GM19372 (cell line): ENCODE data around the gene KCNE1.
"Not testable (repeated sequence)": the region's sequence is repeated elsewhere in the genome, so short reads cannot be mapped to it uniquely, and the experiment has no call there.

Experiments used
- ATAC-seq: cut with Tn5 transposase; IDR thresholded peaks from one replicate; pipeline ENCODE4 v1.9.1; 2021; ENCODE audit warnings: mild to moderate bottlenecking, low read depth, moderate library complexity; ENCODE audit not compliant: unreplicated experiment

Gene KCNE1

DNA sequence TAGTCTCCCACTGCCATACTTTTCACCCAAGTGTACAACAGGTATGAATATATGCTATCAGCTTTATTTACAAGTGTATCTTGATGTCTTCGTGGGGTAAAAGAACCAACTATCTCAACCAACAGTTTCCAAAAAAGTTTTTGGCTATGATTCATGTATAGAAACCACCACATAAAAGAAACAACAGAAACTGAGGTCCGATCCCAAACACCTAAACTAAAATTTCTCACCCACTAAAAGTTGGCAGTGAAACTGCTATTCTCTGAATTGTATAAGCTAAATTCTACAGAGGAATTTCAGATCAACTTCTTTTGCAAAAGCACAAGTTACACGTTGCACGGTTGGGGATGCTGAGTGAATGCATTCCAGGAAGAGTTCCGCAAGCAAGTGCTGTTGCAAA is 5.0 kb upstream of the KCNE1 start:
- no peak for ATAC-seq

DNA sequence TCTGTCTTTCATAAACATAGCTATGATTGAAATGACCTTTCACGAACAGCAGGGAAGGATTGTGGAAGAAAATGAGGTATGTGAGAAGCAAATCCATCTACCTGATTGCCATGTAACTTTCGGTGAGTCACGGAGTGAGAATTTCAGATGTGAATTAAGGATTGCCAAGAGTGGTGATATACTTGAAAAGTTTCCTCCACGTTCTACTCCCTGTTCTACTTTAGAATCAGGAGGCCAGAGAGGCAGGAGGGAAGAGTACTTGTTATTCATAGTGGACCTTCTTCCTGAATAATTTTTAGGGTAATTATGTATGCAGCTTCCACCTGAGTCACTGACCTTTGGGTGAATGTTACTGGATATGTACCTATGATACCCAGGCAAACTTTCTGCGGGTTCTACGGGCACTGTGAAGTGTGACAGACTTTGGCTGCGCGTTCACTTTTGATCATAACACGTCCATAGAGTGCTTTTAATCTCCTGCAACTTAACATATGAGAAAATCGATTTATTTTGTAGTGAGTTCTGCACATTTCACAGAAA is 2.6 kb upstream of the KCNE1 start:
- no peak for ATAC-seq

DNA sequence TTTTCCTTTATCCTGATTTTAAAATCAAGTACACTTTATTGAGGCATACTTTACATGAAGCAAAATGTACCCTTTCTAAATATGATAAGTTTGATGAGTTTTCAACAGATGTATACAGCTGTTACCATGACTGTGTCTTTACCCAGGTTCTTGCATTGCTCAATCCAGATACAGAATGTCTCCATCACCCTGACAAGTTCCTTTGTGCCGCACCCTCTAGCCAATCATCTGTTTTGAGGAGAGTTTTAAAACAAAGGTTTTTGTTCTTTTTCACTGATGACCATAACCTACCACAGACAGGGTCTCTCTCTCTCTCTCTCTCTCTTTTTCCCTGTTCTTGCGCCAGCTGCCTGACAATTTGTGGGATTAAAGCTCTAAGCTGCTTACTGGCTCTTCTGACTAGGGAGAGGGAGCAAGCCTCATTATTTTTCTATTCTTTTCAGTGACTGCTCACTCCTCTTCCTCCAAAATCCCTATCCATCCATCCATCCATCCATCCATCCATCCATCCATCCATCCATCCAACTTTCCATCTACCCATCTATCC is 1.2 kb upstream of the KCNE1 start:
- ATAC-seq = no peak

DNA sequence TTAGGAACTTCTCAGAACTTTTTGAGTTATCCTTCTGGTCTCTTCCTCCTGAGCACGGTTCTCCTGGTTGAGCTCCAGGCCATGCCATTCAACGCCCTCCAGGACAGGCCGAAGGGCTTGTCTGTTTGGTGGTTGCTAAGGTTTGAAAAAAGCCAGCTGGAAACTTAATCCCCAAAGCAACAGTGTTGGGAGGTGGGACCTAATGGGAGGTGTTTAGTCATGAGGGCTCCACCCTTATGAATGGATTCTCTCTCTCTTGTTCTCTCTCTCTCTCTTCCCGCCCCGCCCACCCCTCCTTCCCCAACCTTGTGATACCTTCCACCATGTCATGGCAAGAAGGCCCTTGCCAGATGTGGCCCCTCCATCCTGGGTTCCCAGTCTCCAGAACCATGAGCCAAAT is 829 bp downstream of the KCNE1 start:
- no peak for ATAC-seq

DNA sequence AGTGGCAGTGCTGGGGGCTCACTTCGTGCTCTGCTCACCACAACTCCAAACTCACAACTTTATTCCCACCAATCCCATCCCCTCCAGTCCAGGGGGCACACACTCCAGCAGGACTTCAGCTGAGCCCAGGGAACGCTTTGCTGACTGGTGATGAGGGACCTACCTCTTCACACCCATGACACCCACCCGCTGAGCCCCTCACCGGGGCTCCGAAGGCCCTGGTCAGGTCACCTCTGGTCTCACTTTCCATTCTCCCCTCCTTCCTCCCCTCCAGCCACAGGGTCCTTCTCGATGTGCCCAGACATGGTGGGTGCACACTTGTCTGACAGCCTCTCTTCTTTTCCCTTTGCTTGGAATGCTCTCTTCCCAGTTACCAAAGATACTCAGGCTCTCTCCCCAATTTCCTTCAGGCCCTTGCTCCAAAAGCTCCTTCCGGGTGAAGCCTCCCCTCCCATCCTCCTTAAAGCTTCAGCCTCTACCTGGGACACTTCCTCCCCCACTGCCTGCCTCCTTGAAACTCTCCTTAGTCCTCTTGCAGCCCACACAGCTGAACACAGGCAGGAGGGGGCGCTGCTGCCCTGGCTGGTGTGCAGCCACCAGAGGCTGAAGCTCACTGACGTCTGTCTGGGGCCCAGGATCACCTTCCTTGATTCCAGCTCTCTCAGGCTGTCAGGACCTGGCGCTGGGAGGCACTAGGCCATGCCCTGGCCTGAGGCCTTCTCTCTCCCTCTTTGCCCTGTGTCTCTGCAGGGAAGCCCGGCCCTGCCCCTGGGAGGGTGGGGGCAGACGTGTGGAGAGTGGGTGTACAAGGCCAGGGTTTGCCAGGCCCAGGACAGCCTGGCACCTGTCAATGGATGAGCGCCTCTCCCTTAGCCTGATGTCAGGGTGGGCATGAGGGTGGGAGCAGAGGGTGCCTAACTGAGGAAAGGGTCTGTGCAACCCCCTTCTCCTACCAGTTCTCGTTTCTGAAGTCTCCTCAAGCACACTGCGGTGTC is 1.6 kb downstream of the KCNE1 start:
- no peak for ATAC-seq

DNA sequence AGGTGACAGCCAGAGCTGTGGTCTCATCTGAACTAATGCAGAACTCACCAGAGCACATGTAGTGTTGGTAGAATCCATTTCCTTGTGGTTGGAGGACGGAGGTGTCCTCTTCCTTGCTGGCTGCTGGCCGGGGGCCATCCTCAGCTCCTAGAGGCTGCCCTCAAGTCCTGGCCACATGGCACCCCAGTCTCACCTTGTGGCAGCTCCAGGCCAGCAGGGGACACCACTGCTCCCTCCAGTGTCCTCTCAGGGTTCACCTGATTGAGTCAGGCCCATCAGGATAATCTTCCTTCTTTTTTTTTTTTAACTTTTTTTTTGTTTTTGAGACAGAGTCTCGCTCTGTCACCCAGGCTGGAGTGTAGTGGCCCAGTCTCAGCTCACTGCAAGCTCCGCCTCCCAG is 2.9 kb downstream of the KCNE1 start:
- ATAC-seq = no peak

DNA sequence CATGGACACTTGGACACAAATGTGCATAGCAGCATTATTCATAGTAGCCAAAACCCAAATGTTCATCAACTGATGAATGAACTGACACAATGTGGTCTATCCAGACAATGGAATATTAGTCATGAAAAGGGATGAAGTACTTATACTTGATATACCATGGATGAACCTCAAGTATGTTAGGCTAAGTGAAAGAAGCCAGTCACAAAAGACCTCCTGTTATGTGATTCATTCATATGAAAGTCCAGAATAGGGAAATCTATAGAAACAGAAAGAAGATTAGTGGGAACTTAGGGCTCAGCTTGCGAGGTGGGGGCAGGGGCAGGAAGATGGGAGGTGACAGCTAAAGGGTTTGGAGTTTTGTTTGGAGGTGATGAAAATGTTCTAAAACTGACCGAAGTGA is 7.4 kb downstream of the KCNE1 start:
- no peak for ATAC-seq

DNA sequence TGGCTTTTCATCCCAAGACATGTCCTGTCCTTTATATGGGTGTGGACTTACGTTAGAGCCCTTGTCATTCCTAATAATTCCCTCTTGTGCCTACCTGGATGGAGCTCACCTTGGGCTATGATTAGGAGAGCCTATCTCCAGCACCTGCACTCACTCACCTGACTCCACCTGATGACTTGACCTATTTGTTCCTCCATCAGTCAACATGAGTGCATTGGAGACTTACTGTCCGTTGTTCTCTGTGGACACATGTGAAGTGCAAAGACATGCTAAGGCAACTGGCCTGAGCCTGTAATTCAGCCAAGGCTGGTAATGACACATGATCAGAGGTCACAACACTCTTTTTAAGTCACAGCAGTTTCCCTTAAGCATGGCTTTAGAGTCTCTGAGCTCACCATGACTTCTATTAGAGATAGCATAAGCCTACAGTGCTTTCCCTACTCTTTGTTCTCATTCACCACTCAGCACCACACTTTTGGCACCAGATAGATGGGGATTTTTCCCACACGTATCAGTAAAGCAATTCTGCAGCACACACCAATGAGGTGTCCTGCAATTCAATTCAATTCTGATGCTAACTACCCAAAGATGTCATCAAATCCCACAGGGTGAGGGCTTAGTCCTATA is 9.4 kb downstream of the KCNE1 start:
- no peak for ATAC-seq

DNA sequence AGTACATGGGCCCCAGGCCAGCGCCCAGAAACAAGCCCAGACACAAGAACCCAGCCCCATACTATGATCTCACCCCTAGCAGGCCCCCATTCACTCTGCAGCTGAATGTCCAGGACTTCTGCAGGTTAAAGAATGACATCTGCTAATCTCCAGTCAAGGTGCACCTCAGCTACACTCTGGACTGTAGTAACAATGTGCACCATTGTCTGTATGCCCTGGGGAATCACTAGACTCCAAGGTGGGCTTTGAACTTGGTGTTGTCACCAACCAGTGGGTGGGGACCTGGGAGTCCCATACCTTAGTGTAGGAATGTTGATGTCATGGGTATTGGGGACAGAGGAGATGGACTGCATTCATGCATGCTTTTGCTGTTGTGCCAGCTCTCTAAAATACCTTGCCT is 10.3 kb downstream of the KCNE1 start:
- no peak for ATAC-seq

DNA sequence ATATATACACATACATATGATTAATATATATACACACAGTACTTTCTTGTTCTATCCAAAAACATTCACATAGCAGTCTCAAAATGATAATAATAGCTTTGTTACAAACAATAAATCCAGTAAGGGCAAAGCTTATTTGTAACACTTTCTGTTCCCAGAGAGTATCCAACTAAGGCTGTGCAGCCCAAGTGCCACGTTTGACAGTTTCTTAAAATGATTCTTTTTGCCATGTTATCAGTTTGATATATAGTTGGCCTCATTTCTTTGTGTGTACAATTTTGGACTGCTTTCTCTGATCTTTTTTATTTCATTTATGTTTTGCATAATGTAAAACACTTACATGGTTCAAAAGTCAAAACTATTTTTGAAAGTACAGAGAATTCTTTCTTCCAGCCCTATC is 11.8 kb downstream of the KCNE1 start:
- no peak for ATAC-seq

DNA sequence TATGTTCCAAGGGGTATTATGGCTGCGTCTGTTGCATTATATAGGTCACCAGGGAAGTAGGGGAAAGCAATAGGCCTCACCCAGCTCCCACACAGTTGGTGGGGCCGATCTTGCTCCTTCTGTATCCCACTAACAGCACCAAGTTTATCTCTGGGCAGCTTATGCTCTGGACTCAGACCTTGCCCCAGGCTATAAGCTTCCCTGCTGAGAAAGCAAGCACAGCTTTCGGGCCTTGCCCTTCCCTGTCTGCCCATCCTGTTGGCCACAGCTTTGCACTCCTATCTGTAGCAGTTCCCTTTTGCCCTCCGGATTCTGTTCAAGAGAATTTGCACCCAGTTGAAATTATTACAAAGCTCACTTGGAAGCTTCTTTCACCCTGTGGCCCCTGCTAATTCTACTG is 12.9 kb downstream of the KCNE1 start:
- no peak for ATAC-seq

DNA sequence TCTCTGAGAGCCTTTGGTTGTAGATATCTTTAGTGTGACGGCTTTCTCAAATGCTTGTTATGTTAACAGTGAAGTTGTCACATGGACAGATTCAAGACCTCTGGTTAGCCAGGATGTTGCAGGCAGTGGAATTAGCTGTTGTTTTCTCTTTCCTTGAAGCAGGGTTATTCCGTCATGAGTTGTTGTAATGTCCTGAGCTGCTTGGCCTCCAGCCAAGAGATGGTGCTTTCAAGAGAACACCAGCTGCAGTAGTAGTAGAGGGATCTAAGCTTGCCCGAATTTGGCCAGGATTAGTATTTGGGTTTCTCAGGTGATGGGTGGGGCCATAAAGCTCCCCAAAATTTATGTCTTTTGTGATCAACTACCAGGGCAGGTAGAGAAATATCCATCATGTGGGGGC is 13.4 kb downstream of the KCNE1 start:
- ATAC-seq = no peak

DNA sequence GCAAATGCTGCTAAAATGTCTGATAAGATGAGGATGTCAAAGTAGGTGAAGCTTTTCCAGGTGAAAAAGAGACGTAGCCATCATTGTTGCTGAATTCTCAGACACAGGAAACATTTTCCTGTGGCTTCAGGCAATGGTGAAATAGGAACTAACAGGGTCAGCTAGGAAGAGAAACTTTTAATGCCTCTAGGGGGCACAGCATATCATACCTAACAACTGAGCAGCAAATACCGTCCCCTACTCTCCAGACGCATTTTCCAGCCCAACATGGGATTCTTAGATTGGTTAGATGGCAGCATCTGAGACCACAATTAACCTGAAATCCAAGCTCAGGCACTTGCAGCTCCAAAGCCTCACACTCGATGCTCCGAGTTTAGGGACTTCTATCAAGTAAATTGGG is 28.2 kb downstream of the KCNE1 start:
- ATAC-seq = not testable (repeated sequence)

DNA sequence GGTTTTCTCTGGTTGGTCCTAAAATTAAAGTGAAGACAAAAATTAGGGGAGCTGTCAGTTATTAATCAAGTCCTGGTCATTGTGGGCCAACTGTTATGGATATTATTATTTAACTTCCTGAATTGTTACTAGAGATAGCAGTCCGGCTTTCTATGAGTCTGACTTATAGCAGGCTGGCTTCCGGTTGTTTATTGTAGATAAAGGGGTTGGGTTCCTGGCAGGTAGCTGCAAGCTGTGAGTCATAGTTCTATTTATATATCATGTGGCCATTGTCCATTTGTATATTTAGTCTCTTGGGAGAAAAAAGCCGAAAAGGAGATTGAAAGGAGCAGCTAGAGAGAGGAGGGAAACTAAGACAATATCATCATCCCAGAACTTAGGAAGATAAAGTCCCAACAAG is 28.6 kb downstream of the KCNE1 start:
- ATAC-seq = not testable (repeated sequence)

DNA sequence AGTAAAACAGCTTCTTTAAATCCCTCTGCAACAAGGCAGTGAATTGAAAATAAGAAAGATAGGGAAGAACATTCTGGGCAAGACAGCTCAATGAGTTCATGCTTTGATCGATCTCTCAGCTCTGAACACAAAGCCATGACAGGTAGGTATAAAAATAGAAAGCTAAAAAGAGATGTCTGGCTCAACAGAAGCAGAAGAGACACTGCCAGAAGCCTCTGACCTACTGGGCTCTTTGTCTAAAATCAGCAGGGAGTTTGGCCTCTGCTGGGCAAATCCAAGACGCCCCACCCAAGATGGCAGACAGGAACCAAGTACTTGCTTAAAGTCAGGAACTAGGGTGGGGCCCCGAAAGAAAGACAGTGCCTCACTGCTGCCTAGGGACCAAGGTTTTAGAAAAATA is 44.7 kb downstream of the KCNE1 start:
- not testable (repeated sequence) for ATAC-seq

DNA sequence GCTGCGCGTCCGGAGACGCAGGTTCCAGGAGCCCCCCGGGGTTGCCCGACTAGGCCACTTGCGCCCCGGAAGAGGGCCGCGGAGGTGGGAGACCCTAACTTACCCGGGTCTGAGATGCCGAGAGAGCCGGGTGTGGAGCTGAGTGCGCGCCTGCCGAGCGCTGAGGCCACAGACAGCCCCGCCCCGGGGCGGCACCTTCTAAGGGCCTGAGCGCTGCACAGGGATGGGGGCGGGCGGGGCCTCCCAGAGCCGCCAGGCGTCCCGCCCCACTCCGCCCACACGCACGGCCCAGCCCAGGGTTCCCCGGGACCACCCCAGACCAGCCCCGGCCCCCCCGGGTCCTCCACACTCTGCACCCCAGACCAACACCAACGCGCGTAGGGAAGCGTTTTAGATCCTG is 52.6 kb downstream of the KCNE1 start:
- not testable (repeated sequence) for ATAC-seq

DNA sequence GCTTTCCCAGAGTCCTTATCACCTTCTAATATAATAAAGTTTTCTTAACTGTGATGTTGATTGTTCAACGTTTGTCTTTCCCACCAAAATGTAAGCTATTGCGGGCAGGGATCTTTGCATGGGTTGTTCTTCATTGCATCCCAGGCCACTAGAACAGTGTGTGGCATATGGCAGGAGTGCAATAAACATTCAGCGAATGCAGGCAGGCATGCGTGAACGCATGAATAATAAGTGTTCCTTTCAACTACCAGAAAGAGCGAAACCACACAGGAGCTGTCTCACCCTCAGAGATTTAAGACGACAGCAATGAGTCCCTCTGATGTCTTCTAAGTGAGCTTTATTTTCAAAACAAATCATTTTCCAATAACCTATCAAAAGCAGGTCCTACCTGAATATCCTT is 53.7 kb downstream of the KCNE1 start:
- not testable (repeated sequence) for ATAC-seq

DNA sequence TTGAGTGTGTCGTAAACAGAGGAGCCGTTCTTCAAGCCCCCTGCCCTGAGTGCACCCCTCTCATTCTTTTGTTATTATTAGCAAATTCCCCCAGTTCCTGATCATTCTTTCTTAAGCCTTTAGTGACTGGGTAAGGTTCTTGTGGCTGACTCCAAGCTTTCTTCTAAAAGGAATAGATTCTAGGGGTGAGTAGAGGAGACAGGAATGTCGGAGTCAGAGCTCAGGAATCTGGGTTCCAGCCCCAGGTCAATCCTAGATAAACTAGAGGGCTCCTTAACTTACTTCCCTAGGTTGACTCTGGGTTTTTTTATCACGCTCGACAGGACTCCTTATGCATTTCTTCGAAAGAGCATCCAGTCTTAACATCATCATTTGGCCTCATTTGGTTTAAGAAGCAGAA is 55.8 kb downstream of the KCNE1 start:
- ATAC-seq = not testable (repeated sequence)

DNA sequence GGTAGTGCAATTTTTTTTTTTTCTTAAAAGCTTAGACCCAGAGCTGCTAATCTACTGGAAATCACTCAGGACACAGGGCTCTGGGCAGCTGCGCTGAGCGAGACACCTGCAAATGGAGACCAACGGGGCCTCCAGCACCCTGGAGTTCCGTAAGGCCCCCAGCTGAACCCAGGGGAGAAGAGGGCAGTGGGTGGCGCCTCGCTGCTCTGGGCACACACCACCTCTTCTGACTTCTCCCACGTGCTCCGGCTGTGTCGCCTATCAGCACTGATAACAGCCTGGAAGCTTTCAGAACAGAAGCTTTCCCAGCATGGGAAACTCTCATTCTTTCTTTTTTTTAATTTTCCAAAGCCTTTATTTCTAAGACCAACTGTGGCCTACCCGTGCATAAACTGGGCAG is 56.4 kb downstream of the KCNE1 start:
- not testable (repeated sequence) for ATAC-seq

DNA sequence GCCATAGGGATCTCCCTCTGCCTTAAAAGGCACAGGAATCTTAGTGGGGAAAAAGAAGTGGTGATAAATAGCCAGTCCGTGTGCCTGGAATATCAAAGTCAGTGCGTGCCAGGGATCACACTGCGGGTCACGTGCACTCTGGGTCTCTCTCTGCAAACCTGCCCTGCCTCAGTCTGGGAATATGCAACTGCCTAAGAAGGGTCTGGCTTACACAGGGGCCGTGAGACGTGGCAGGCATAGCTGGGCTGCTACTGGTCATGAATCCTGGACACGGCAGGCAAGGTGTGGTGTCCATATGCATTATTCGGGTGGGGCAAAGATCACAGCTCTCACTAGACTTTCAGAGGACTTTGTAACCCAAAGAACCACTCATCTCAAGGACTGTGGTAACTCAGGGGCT is 65.0 kb downstream of the KCNE1 start:
- ATAC-seq = not testable (repeated sequence)

DNA sequence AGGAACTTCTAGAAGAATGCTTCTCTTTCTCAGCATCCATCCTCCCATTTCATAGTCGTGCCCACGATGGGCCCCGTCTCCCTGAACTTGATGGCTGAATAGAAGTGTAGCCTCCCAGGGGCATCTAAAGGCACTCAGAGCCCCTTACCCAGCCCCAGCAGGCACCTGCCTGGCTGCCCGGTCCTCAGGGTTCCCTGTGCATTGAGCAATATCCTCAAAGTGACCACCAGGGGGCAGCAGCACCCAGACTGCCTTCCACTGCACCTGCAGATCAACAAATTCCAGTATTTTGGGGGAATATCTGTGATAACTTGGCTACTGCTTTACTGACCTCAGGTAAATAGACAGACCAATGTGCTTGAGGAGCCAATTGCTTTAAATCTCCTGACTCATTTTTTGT is 68.5 kb downstream of the KCNE1 start:
- ATAC-seq = not testable (repeated sequence)
